HG02610 (cell line): ENCODE measurements around the gene LDB2.
"Not testable (repeated sequence)": the region's sequence is repeated elsewhere in the genome, so short reads cannot be mapped to it uniquely, and the experiment has no call there.

Experiments used
- ATAC-seq: cut with Tn5 transposase; IDR thresholded peaks from one replicate; pipeline ENCODE4 v1.9.1; 2021; ENCODE audit warnings: mild to moderate bottlenecking, moderate library complexity; ENCODE audit not compliant: unreplicated experiment

Gene LDB2

DNA sequence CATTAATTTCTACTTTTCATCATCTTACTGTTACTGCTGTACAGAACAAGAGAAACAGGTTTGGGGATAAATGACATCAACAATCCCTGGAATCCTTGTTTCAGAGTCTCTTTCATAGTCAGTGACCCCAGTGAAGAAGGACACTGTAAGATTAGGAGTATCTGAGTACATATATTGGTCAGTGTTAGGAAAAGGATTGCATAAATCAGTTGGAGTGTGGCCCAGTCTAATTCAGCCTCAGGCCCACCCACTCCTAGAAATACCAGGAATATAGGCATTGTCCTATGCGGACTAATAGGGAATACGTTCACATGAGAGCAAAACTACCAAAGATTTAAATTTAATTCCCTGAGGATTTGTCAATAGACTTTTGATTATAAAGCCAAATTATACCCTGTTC, 237.8 kb downstream of the LDB2 start:
- ATAC-seq: no peak

DNA sequence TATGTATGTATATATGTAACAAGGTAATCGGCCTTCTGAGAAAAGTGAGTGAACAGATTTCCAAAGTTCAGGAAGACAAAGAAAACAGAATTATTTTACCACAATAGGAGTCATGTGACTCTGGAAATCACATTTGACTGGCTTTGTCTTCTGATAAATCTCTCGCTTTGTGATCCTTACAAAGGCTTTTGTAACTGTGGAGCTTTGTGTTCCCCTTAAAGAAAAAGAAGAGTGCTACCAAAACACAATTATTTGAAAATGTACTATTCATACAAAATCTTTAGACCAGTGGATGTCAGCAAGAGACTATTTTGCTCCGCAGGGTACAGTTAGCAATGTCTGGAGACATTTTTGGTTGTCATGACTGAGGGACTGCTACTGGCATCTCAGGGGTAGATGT, 238.8 kb downstream of the LDB2 start:
- no peak for ATAC-seq

DNA sequence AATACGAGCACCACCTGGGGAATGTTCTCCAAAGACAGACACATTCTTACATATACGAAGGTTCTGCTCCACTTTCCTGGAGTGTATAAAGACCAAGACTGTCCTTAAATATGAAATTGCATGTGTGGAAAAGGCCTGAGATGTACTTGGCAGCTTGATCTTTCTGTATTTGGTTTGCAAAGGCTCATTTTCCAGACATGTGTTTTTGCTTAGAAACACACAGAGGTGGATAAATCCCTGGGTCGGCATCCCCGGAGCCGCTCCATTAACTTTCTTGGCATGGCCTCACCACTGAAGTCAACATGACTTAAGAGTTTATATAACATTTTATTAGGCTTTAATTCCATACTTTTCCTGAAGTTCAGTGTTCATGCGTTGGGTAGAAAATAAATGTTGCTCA, 239.4 kb downstream of the LDB2 start:
- no peak for ATAC-seq

DNA sequence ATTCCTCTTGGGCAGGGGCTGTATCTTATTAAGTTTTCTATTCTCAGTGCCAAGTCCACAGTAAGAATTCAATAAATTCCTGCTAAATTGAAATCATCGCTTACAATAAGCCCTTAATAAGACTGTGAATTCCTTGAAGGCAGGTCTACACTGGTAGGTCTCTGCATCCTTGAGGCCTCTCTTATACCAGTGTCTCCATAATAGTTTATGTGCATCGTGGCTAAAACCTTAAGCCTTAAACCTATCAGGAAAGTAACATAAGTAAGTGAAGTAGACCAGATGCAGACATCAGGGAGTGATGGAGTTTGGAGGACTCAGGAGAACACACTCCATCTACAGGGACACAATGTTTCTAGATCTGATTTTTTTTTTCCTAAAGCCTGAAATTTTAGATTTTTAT, 240.3 kb downstream of the LDB2 start:
- ATAC-seq: no peak

DNA sequence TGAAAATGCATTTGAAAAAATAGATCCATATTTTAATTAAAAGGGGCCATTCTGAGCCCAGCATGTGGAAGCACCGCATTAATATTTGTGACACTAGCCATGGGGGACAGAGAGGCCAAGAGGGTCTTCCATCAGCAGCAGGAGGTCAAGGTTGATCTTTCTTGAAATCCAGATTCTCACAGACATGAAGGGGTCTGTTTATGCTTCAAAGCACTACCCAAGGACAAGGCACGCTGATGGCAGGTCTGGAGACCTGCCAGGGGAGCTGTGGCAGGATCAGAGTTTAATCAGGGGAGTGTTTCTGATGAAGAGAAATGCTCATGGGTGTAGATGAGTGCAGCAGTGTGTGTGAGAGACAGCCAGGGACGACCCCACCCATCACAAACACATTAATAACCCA, 243.3 kb downstream of the LDB2 start:
- ATAC-seq: no peak

DNA sequence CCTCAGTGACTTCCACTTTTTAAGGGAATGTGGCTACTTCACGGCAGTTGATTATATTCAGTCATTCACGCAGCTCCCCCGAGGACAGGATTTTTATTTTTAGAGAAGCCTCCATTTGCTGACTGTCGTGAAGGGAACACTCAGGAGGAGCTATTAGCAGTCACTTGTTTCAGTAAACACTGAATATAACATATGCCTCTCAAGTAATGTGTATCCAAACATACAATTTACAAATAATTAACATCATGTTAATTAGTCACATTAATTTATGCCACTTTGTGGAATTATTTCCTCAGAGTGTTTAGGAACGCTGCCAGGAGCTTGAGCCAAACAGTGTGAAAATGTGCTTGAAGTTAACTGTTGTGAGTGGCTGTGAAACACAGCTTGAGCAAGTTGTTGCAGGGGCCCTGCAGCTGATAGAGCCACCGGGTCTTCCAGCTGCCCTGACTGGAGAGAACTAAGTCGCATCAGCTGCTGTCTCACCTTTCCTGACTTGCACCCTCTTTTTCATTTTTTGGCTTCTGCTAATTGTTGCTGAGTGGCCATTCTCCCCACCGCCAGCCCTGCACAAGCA, 245.6 kb downstream of the LDB2 start:
- no peak for ATAC-seq

DNA sequence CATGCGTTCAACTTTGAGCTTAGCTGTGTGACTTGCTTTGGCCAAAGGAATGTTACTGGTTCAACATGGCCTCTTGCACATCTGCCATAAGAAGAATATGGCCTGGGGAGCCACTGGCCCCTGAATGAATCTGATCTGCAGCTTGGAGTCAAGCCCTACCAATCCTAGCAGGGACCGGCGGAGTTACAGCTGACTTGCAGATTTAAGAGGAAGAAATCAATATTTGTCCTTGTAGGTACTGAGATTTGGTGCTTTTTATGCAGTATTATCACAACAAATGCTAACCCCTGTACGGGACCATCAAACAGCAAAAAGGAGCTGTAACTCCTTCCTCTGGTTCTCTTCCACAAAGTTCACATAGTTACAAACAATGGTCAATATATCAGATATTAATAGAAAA, 252.0 kb downstream of the LDB2 start:
- no peak for ATAC-seq

DNA sequence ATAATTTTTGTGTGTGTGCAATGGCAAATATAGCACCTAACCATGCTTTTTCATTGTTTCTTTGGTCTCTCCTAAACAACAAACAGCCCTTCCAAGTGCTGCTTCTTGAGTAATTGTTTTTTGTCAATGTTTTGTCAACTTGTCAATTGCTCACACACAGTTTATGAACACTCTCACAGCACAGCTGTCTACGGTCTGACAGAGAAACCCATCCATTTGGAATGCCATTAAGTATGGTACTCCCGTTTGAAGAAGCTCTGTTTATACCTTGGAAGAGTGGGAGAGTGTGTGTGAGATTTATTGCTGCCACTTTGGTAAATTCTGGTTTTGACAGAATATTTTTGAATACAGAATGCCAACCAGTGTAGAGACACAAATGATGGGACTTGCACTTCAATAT, 254.6 kb downstream of the LDB2 start:
- ATAC-seq: no peak

DNA sequence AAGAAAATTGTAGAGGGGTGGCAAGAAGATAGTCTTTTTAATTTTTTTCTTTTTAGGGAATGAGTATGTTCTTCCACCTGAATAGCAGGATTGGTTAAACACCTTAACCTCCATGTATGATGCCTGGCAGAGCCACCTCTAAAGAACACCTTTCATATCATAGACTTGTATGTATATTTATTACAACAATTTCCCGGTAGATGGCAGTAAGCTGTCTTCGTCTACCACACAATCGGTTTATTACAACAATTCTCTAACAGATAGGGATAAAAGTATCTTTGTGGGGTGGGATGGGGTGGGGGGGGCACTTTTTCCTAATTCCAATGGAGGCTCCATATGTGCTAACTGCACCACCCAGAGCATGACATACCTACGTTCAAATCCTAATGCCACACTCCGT, 255.5 kb downstream of the LDB2 start:
- no peak for ATAC-seq

DNA sequence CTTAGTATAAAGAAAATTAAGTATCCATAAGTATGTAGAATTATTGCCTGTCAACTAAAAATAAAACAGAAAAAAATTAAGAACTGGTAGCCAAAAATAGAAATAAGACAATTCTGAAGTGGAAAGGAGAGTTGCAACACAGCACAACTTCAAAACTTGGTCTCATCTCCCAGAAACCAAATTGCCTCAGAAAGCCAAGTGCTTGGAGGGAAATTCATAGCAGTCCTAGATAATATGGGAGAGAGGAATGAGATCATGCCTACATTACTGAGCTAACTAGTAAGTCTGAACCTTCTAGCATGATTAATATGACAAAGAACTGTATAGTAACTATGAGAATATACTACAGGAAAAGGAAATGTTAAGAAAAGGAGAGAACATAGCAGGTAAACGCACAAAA, 256.5 kb downstream of the LDB2 start:
- ATAC-seq: no peak

DNA sequence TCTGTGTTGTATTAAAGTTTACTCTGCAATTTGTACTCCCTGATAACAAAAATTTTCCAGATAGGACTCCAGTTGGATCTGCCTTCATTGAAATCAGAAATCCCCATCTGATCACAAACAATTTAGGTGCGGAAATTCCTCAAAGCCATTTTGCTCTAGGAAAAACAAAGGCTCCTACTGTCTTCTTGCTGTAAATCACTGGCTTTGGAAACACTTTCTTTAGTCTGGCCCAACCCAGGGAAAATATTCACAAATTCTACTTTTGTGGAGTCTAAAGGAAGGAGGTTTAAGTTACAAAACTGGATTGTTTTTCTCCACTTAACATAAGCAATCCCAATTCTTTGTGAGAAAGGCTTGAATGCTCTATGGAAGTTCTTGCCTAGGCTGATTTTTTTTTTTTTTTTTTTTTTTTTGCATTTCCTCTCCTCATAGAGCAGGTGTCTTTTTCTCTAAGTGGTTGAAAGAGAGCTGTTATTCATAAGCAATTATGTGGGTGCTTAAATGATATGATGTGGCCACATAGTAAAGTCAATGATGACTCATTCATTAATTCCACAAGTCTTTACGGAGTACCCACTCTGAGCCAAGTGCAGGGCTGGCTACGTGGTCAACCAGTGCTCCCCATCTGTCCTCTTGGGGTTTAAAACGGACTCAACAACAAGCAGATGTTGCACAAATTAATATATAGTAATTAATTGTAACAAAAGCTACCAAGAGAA, 261.4 kb downstream of the LDB2 start:
- no peak for ATAC-seq

DNA sequence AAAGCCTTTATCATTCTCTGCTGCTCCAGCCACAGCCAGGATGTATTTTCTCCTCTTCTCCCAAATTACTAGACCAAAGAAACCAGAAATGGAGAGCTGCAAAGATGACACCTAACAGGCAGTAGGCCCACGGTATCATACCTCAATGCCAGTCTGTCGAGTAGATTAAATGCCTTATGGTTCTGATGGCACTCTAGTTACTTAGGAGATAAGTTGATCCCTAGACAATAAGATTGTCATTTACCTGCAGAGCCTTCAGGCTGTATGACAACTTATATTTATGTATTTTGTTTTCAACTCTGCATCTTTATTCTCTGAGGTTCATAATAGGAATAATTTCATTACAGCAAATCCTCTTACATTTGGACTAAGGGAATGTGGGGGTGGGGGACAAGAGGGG, 262.1 kb downstream of the LDB2 start:
- no peak for ATAC-seq

DNA sequence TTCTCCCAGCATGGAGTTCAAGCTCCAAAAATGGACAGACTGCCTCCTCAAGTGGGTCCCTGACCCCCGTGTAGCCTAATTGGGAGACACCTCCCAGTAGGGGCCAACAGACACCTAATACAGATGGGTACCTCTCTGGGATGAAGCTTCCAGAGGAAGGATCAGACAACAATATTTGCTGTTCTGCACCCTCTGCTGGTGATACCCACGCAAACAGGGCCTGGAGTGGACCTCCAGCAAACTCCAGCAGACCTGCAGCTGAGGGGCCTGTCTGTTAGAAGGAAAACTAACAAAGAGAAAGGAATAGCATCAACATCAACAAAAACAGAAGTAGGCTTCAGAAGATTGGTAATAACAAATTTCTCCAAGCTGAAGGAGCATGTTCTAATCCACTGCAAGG, 269.2 kb downstream of the LDB2 start:
- ATAC-seq: not testable (repeated sequence)

DNA sequence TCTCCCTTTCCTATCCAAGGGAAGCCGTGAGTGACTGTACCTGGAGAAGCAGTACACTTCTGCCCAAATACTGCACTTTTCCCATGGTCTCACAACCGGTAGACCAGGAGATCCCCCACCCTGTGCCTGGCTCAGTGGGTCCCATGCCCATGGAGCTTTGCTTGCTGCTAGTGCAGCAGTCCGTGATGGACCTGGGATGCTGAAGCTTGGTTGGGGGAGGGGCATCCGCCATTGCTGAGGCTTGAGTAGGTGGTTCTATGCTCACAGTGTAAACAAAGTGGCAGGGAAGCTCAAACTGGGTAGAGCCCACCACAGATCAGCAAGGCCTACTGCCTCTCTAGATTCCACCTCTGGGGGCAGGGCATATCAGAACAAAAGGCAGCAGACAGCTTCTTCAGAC, 269.6 kb downstream of the LDB2 start:
- not testable (repeated sequence) for ATAC-seq

DNA sequence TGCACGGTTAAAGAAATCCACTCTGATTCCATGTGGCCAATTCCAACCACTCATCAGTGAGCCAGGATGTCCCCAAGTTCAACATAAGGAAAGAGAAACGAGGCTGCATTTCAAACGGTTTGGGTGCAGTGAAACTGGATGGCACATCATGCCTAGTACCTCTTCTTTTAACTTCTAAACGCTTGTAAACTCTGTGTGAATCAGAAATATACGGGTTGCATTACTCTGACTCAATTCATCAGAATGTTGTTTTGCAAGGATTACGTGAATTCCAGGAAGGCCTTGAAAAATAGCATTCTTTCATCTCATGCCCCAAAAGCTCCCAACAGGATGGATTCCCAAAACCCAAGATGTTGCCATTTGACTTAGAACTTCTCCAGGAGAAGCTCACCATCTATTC, 270.4 kb downstream of the LDB2 start:
- ATAC-seq: no peak

DNA sequence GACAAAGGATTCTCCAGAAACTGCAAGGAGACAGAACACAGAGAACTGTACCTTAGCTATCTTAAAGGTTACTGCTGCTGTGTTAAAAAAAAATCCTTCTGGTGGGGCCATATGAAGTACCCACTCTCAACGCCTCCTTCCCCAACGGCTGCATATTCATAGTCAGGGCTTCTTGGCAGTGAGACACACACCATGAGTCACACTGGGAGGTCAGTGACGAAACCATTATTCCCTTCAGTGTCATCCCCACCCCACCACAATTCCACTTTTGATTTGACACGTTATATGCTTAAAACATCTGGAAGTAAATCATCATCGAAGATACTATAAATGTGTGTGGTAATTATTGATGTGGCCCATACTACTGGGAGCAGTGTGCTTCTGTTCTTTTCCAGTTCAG, 271.5 kb downstream of the LDB2 start:
- no peak for ATAC-seq

DNA sequence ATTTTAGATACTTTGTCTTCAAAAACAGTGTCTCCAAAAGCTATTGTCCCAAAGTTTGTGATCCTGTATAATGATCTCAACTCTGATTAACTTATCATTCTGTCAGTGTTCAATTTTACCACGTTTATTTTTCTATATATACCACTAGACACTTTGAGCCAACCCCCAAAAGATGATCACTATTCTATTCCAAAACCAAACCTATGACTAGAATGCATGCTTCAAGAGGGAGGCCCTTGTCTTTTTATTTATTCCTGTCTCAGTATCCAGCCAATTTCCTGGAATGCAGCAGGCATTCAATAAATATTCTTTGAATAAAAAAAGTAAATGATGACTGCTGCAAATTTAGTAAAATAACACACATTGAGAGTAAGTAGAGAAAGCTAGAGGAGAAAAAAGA, 275.6 kb downstream of the LDB2 start:
- ATAC-seq: no peak

DNA sequence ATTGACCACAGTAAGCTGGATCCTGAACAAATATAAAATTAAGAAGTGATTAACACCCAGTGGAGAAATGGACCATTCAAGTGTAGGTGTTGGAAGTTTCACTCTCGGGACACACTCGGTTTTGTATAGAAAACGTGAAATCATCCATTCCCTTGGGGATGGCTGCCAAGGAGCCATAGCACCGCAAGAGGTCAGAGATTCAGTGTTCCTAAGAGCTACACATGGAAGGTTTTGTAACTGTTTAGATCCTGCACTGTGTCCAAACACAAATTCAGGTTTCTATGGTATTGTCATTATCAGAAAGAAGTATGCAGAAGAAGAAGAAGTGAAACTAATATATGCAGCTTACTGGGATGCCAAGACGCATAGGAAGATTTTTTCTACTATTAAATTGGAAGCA, 281.0 kb downstream of the LDB2 start:
- no peak for ATAC-seq

DNA sequence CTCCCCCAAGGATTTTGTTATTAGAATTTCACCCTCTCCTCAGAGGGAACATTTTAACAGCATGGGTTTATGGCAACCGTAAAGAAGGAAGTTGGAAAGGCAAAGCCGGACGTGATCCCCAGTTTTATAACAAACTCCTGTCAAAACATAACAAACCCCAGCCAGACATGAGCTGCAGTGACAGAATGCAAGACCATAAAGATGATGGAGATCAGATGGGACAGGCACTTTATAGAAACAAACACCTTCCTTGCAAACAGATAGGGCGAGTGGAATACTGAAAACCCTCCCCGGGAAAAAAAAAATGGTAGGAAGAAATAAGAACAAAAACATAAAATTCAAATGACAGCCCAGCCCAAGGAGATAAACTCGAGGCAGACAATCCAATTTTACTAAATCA, 281.4 kb downstream of the LDB2 start:
- no peak for ATAC-seq

DNA sequence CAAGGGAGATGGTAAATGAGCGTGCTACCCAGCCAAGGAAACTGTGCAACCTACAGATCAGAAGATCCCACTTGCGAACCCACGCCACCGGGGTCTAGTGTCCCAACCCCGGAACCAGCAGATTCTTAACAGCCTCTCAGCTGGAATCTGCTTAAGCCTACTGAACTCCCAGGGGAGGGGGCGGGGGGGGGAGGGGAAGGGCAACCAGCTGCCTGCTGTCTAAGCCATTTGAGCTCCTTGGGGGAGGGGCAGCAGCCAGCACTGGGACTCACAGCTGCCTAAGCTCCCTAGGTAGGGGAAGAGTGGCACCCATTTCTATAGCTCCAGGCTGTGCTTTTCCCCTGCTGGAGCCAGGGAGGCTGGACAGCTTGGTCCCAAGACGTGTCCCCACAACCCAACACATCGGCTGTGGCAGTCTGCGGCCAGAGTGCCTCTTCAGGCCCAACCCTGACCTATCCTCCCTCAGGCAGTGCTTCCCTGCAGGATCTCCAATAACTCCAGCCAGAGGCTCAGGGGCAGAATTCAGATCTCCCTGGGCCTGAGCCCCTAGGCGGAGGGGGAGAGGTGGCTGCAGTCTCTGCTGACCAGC, 289.2 kb downstream of the LDB2 start:
- no peak for ATAC-seq

DNA sequence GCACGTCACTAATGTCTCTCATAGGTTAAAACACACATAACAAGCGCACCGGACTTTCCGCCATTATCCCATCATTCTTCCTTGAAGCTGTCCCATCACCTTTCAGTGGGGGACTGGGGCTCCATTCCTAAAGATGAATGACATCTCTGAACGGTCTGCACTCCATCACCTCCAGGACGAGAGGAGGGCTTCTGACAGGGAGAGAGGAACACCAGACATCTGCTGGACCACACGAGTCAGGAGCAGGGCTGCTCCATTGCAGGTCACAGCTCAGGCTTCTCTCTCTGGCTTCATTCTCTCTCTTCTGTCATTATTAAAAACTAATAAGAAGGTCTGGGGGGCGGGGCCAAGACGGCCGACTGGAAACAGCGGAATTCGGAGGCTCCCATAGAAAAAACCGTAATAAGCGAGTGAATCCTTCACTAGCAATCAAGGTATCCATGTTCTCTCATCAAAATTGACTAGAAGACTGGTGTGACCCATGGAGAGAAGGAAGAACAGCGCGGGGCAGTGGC, 289.8 kb downstream of the LDB2 start:
- ATAC-seq: no peak

DNA sequence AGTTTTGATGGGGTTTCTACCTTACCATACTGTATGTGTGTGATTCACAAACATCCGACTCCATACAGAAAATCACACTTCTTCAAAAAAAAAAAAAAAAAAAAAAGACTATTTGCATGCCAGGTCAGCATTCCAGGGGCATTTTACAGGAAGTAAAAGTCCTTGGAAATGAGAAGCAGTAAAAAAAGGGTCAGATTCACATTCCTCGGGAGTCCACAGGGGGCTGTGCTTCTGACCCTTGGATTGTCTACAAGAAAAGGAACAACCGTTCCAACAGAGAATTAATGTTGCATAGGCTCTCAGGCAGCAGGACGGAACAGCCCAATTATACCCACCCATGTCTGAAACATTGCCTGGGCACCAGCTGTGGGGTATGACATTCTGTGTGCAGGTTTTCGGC, 290.3 kb downstream of the LDB2 start:
- ATAC-seq: no peak
